PC-3 (cell line): ENCODE measurements around the gene CD2AP. TPM values are rescaled to one million over a fixed set of nuclear protein-coding genes. Genes with fewer than 3 reads are reported as not detected.

ENCODE experiments used
- ATAC-seq: fragments of 200-7000 bp; cut with Tn5 transposase; 2 replicates; pipeline ENCODE4 v1.9.1; 2020; ENCODE audit warnings: mild to moderate bottlenecking, moderate library complexity
- BruUV-seq: library from RNA; stranded (reverse); fragments of 400-500 nt; replicated peaks from 2 replicates; lab custom pipeline; 2021; lab: Mats Ljungman, UMichigan
- CTCF ChIA-PET: fragments of 300-600 bp; sonication (Branson Sonifier 250); formaldehyde crosslinking; loops from one replicate; lab custom pipeline; 2022; ENCODE audit warnings: antibody characterized with exemption; lab: Charles Lee
- POLR2A ChIA-PET: fragments of 300-600 bp; sonication (Branson Sonifier 250); formaldehyde crosslinking; loops from one replicate; lab custom pipeline; 2022; ENCODE audit warnings: antibody characterized with exemption; ENCODE audit not compliant: unreplicated experiment; lab: Charles Lee
- DNase-seq: peaks from one replicate; pipeline ENCODE4 v3.0.0-alpha.2; 2015
- H2AFZ ChIP-seq: fragments of 300-600 bp; sonication (generic); 2 replicates; pipeline ENCODE4 v1.6.0; 2016; ENCODE audit warnings: antibody characterized with exemption, low read length
- H3F3A ChIP-seq: fragments of 300-600 bp; sonication (generic); one replicate; pipeline ENCODE4 v1.6.0; 2017; ENCODE audit warnings: antibody characterized with exemption, low read length, control low read depth, mild to moderate bottlenecking; ENCODE audit not compliant: unreplicated experiment
- H3K27ac ChIP-seq: fragments of 300-600 bp; sonication (generic); 2 replicates; pipeline ENCODE4 v1.5.1; 2016; ENCODE audit warnings: mild to moderate bottlenecking, low read length
- H3K27me3 ChIP-seq: fragments of 300-600 bp; sonication (generic); 2 replicates; pipeline ENCODE4 v1.6.1; 2016; ENCODE audit warnings: low read length, mixed read lengths
- H3K36me3 ChIP-seq: fragments of 300-600 bp; sonication (generic); 2 replicates; pipeline ENCODE4 v1.6.1; 2016; ENCODE audit warnings: low read depth, mixed run types, low read length, mixed read lengths
- H3K4me1 ChIP-seq: fragments of 300-600 bp; sonication (generic); 2 replicates; pipeline ENCODE4 v1.5.1; 2016; ENCODE audit warnings: low read length; ENCODE audit not compliant: insufficient read depth
- H3K4me2 ChIP-seq: fragments of 300-600 bp; sonication (generic); 2 replicates; pipeline ENCODE4 v1.6.0; 2016; ENCODE audit warnings: low read length
- H3K4me3 ChIP-seq: fragments of 300-600 bp; sonication (generic); 2 replicates; pipeline ENCODE4 v1.5.1; 2016; ENCODE audit warnings: mild to moderate bottlenecking, low read length, mixed read lengths
- H3K79me2 ChIP-seq: fragments of 300-600 bp; sonication (generic); 2 replicates; pipeline ENCODE4 v1.6.1; 2017; ENCODE audit warnings: low read length, mixed read lengths
- H3K9ac ChIP-seq: fragments of 300-600 bp; sonication (generic); 2 replicates; pipeline ENCODE4 v1.6.0; 2016; ENCODE audit warnings: mild to moderate bottlenecking, low read length
- H3K9me2 ChIP-seq: fragments of 300-600 bp; sonication (generic); replicated peaks from 2 replicates; pipeline ENCODE4 v1.6.1; 2016; ENCODE audit warnings: mixed run types, low read length, mixed read lengths
- H3K9me3 ChIP-seq: fragments of 300-600 bp; sonication (generic); 2 replicates; pipeline ENCODE4 v1.6.1; 2016; ENCODE audit warnings: low read length, mixed read lengths
- H4K20me1 ChIP-seq: fragments of 300-600 bp; sonication (generic); 2 replicates; pipeline ENCODE4 v1.6.1; 2016; ENCODE audit warnings: low read length, mixed read lengths
- CTCF ChIP-seq: fragments of 300-600 bp; sonication (generic); conservative IDR thresholded peaks from 2 replicates; pipeline ENCODE4 v1.5.1; 2017; ENCODE audit warnings: antibody characterized with exemption, low read depth, mild to moderate bottlenecking, low read length
- EZH2 ChIP-seq: fragments of 300-600 bp; sonication (generic); IDR thresholded peaks from one replicate; pipeline ENCODE4 v1.6.1; 2017; ENCODE audit warnings: antibody characterized with exemption, mild to moderate bottlenecking, low read length; ENCODE audit not compliant: unreplicated experiment
- EZH2phosphoT487 ChIP-seq: fragments of 300-600 bp; sonication (generic); IDR thresholded peaks from 2 replicates; pipeline ENCODE4 v1.6.1; 2018; ENCODE audit warnings: mild to moderate bottlenecking, antibody characterized with exemption, low read length, borderline replicate concordance
- intact Hi-C: fragments of 100-400 bp; cut with micrococcal nuclease; formaldehyde crosslinking; loops from 2 replicates; pipeline ENCODE4 v1.9.0; 2023
- total RNA-seq: library from RNA; depleted of rRNA; stranded (reverse); fragments of >200 nt; gene quantifications from 2 replicates; pipeline ENCODE4 v1.2.3, GENCODE V29; 2014

The CD2AP gene
- total RNA-seq, 1 experiment from 2014 or later = 16.2 TPM

DNA sequence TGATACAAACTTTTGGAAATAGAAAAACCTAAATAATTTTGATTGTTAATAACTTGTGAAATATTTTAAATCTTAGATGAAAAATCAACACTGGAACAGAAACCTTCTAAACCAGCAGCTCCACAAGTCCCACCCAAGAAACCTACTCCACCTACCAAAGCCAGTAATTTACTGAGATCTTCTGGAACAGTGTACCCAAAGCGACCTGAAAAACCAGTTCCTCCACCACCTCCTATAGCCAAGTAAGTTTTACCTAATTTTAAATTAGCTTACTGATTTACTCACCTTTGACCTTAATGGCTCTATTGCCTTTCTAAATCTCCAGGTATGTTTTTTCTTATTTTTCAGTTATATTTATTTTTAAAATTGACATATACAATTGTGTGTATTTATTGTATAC, 118.2 kb downstream of the CD2AP start:
- DNase-seq = peak; percentile 59
- ChIA-PET POLR2A (no interaction called here), CTCF (no interaction called here)
- H3F3A ChIP-seq = no peaks in the 10 kb centered on the region
- ATAC-seq = peak; percentile 64; the same call in 1 of the 2 replicates
- H2AFZ ChIP-seq = no peak overlapping the region
- H3K27ac ChIP-seq = no peak overlapping the region
- no peak overlapping the region for H3K4me3 ChIP-seq
- H4K20me1 ChIP-seq = no peaks in the 10 kb centered on the region; the same call in 1 of the 2 replicates
- no peaks in the 10 kb centered on the region for H3K79me2 ChIP-seq
- intact Hi-C loops = loop anchor here (10.0 kb wide), 1 partner anchor 111 kb away; no protein-coding TSS in a partner anchor
- H3K36me3 ChIP-seq = peaks cover 13% of the 10 kb centered on the region
- H3K9me2 ChIP-seq = no peaks in the 10 kb centered on the region
- H3K9me3 ChIP-seq = no peaks in the 10 kb centered on the region
- TF ChIP-seq CTCF (no peak), EZH2phosphoT487 (no peak), EZH2 (no peak)
- H3K4me1 ChIP-seq = peaks cover 12% of the 10 kb centered on the region
- no peak overlapping the region for H3K4me2 ChIP-seq
- no peaks in the 10 kb centered on the region for H3K27me3 ChIP-seq
- no TSS peak for BruUV-seq
- no peak overlapping the region for H3K9ac ChIP-seq

DNA sequence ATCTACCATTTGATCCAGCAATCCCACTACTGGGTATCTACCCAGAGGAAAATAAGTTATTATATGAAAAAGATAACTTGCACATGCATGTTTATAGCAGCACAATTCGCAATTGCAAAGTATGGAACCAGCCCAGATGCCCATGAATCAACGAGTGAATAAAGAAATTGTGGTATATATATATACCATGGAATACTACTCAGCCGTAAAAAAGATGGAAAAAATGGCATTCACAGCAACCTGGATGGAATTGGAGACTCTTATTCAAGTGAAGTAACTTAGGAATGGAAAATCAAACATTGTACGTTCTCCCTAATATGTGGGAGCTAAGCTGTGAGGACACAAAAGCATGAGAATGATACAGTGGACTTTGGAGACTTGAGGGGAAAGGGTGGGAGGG, 120.8 kb downstream of the CD2AP start:
- Histone ChIP-seq H3K4me3 (no peak overlapping the region), H3K27ac (no peak overlapping the region), H3K9me2 (no peaks in the 10 kb centered on the region), H4K20me1 (no peaks in the 10 kb centered on the region; the same call in 1 of the 2 replicates), H3K4me2 (no peak overlapping the region), H2AFZ (no peak overlapping the region), H3K79me2 (no peaks in the 10 kb centered on the region), H3K27me3 (no peaks in the 10 kb centered on the region), H3K9ac (no peak overlapping the region), H3K36me3 (peaks cover 7% of the 10 kb centered on the region), H3K9me3 (no peaks in the 10 kb centered on the region), H3K4me1 (peaks cover 12% of the 10 kb centered on the region), H3F3A (no peaks in the 10 kb centered on the region)
- CTCF ChIA-PET = no interaction called here
- intact Hi-C loops = loop anchor here (10.0 kb wide), 1 partner anchor 114 kb away; no protein-coding TSS in a partner anchor
- DNase-seq (no peak), ATAC-seq (no peak)
- no peak for TF ChIP-seq EZH2phosphoT487
- no peak for TF ChIP-seq EZH2
- no peak for TF ChIP-seq CTCF
- POLR2A ChIA-PET = interaction anchor here (0.6 to 0.7 kb wide), 2 partner anchors 14 to 42 kb away, joined by 5 to 7 read pairs; no protein-coding TSS in a partner anchor
- BruUV-seq = no TSS peak

DNA sequence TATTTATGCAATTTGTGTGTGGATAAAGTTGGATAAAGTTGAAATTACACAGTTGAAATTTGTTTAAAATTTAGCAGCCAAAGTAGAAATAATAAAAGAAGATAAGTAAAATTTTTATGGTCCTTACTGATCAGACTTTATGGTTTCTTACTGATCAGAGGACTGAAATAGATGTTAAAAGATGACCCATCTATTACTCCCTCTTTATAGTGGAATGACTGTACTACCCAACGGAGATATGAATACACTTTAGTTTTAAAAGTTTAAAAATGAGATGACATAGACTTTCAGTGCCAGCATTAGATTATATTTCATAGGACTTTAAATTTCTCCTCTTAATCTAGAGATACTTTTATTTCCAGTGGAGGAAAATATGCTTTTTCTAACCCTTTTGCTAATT, 121.9 kb downstream of the CD2AP start:
- POLR2A ChIA-PET = no interaction called here

More for the DNA sequence above, 121.9 kb downstream of the CD2AP start:
- Histone ChIP-seq H3K27me3 (no peaks in the 10 kb centered on the region), H3K9me3 (no peaks in the 10 kb centered on the region), H3K4me1 (peaks cover 12% of the 10 kb centered on the region), H3K9ac (no peak overlapping the region), H2AFZ (no peak overlapping the region), H3K4me3 (no peak overlapping the region), H3K4me2 (no peak overlapping the region), H4K20me1 (no peaks in the 10 kb centered on the region; the same call in 1 of the 2 replicates), H3F3A (no peaks in the 10 kb centered on the region), H3K27ac (no peak overlapping the region), H3K79me2 (no peaks in the 10 kb centered on the region), H3K36me3 (peaks cover 7% of the 10 kb centered on the region), H3K9me2 (no peaks in the 10 kb centered on the region)
- no peak for TF ChIP-seq EZH2phosphoT487
- TF ChIP-seq CTCF = no peak
- TF ChIP-seq EZH2 = no peak
- no peak for DNase-seq
- no TSS peak for BruUV-seq
- no peak for ATAC-seq
- CTCF ChIA-PET = no interaction called here
- intact Hi-C loops = loop anchor here (10.0 kb wide), 1 partner anchor 115 kb away; no protein-coding TSS in a partner anchor
